Pancreas (tissue), 10 donors: ENCODE measurements around the gene TBC1D5. TPM values are rescaled to one million over a fixed set of nuclear protein-coding genes. Genes with fewer than 3 reads are reported as not detected.

Experiments
- ATAC-seq, 4 donors: fragments of 200-7000 bp; cut with Tn5 transposase; one replicate each; pipeline versions ENCODE4 v1.8.0 to v1.9.1; 2020; ENCODE audit warnings: mild to moderate bottlenecking in 4 of 4, moderate library complexity in 4 of 4
- DNase-seq, 6 donors: peaks; one replicate each; pipeline ENCODE4 v3.0.0-alpha.2; 2020
- FAIRE-seq: peaks from 2 replicates; lab custom pipeline; 2012; peaks lifted over from hg19 to GRCh38; lab: Jason Lieb, UNC
- H3K27ac ChIP-seq, 4 donors: fragments of 200-600 bp; sonication (generic); 1 replicate in 3 of 4; 2 replicates in 1 of 4; pipeline versions ENCODE4 v1.5.0 to v1.8.0; 2020
- H3K27me3 ChIP-seq, 4 donors: fragments of 200-600 bp; one replicate each; pipeline ENCODE4 v1.8.0; 2021
- H3K36me3 ChIP-seq, 3 donors: fragments of 200-600 bp; sonication (generic) in 1 of 3; one replicate each; pipeline versions ENCODE4 v1.5.0 to v1.8.0; 2020 to 2021
- H3K4me1 ChIP-seq, 3 donors: fragments of 200-600 bp; one replicate each; pipeline ENCODE4 v1.8.0; 2021
- H3K4me3 ChIP-seq, 4 donors: fragments of 200-600 bp; sonication (generic) in 2 of 4; one replicate each; pipeline versions ENCODE4 v1.5.0 to v1.8.0; 2020 to 2021
- H3K9me3 ChIP-seq, 4 donors: fragments of 200-600 bp; one replicate each; pipeline ENCODE4 v1.8.0; 2021
- WGBS, 2 donors: extraction: QIAGEN DNeasy Blood & Tissue Kit; methylation state at CpG; one replicate each; pipeline ENCODE4 v1.1.7; 2013; 5-methylcytosine and 5-hydroxymethylcytosine counted together
- intact Hi-C, 3 donors: fragments of 100-400 bp; cut with DNase I; formaldehyde crosslinking; loops; one replicate each; pipeline versions ENCODE4 v1.11.1 to v1.14.2; 2022
- polyA plus RNA-seq, 2 donors: library from polyadenylated mRNA; stranded (reverse); fragments of 200-250 nt; gene quantifications; one replicate each; pipeline ENCODE4 v1.2.3, GENCODE V29; 2013
- total RNA-seq, 6 donors: library from RNA; stranded (reverse); fragmentation: NEBNext Ultra II Directional in 4 of 6; extraction: Animal tissue kit (Norgen Biotek cat#: 25700) in 4 of 6; gene quantifications; one replicate each; pipeline versions ENCODE4 v1.2.1 to v1.2.4, GENCODE V29; 2021 to 2023
- TF ChIP-seq, protein P1 (sequence below), 4 donors: fragments of 200-600 bp; sonication (generic) in 3 of 4; IDR thresholded peaks; one replicate each; pipeline versions ENCODE4 v1.5.0 to v1.8.0; 2021; ENCODE audit warnings: antibody characterized with exemption in 4 of 4
- donor health status: healthy with polysubstance abuse.
- donor health status: DM: no; HTN: no; CAD: no; lungs with moderate emphysema.
- donor health status: DM: no; HTN: no; CAD: no.
- donor health status: control.
- donor health status: control.
- donor health status: Bipolar disorder and iron deficiency.
- donor health status: DM: yes; HTN: yes; CAD: no.
- donor health status: DM: no; HTN: no; CAD: no.
- donor health status: DM: no; HTN: no; CAD: no.
- donor health status: DM: yes; HTN: yes; CAD: no.

The TBC1D5 gene
- total and polyA plus RNA-seq, 8 donors = 6.5 to 39.2 (median 19.9) TPM

DNA sequence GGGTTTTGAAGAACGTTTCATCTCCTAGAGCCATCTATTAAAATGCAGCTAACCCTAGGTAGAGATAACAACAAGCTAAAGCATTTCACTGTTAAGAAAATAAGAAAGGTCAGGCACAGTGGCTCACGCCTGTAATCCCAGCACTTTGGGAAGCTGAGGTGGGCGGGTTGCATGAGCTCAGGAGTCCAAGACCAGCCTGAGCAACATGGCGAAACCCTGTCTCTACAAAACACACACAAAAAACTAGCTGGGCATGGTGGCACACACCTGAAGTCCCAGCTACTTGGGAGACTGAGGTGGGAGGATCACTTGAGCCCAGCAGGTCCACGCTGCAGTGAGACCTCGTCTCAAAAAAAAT lies 5.4 kb upstream of the TBC1D5 start:
- FAIRE-seq (no peak), DNase-seq (no peak), ATAC-seq (no peak)
- H3K4me1 ChIP-seq = peaks cover 0 to 8% (median under 1%) of the 10 kb centered on the region in 3 donors
- 74 to 80% methylated on average over 6 of the region's 6 CpGs for WGBS, 2 donors
- H3K4me3 ChIP-seq = no peak overlapping the region
- no peaks in the 10 kb centered on the region for H3K27me3 ChIP-seq
- TF ChIP-seq, protein P1, sequence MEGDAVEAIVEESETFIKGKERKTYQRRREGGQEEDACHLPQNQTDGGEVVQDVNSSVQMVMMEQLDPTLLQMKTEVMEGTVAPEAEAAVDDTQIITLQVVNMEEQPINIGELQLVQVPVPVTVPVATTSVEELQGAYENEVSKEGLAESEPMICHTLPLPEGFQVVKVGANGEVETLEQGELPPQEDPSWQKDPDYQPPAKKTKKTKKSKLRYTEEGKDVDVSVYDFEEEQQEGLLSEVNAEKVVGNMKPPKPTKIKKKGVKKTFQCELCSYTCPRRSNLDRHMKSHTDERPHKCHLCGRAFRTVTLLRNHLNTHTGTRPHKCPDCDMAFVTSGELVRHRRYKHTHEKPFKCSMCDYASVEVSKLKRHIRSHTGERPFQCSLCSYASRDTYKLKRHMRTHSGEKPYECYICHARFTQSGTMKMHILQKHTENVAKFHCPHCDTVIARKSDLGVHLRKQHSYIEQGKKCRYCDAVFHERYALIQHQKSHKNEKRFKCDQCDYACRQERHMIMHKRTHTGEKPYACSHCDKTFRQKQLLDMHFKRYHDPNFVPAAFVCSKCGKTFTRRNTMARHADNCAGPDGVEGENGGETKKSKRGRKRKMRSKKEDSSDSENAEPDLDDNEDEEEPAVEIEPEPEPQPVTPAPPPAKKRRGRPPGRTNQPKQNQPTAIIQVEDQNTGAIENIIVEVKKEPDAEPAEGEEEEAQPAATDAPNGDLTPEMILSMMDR (IDR thresholded peaks at IDR 0.05) = no peak
- H3K36me3 ChIP-seq = no peaks in the 10 kb centered on the region
- H3K27ac ChIP-seq = no peak overlapping the region
- intact Hi-C loops = no loop called here
- no peaks in the 10 kb centered on the region for H3K9me3 ChIP-seq

GRCh38 chr3:17747174-17747889 lies 4.9 kb upstream of the TBC1D5 start:
- Histone ChIP-seq H3K27ac (no peak overlapping the region), H3K27me3 (no peaks in the 10 kb centered on the region), H3K4me3 (no peak overlapping the region), H3K36me3 (no peaks in the 10 kb centered on the region), H3K4me1 (peaks cover 0 to 8% (median 0%) of the 10 kb centered on the region in 3 donors), H3K9me3 (no peaks in the 10 kb centered on the region)
- DNase-seq (no peak), ATAC-seq (no peak), FAIRE-seq (no peak)
- 89 to 90% methylated on average over 6 of the region's 6 CpGs for WGBS, 2 donors
- TF ChIP-seq, protein P1 (IDR thresholded peaks at IDR 0.05) = no peak
- intact Hi-C loops = no loop called here

GRCh38 chr3:17745894-17746293 lies 3.5 kb upstream of the TBC1D5 start:
- no peaks in the 10 kb centered on the region for H3K9me3 ChIP-seq
- 35 to 45% methylated on average over 2 of the region's 2 CpGs for WGBS, 2 donors
- H3K27me3 ChIP-seq = no peaks in the 10 kb centered on the region
- peaks cover 0 to 10% (median under 1%) of the 10 kb centered on the region in 3 donors for H3K4me1 ChIP-seq
- TF ChIP-seq, protein P1 (IDR thresholded peaks at IDR 0.05) = no peak
- H3K4me3 ChIP-seq = no peak overlapping the region
- FAIRE-seq (no peak), ATAC-seq (no peak), DNase-seq (no peak)
- no peaks in the 10 kb centered on the region for H3K36me3 ChIP-seq
- intact Hi-C loops = no loop called here
- H3K27ac ChIP-seq = no peak overlapping the region

GRCh38 chr3:17745301-17745700 lies 2.9 kb upstream of the TBC1D5 start:
- no peak for ATAC-seq
- TF ChIP-seq, protein P1 (IDR thresholded peaks at IDR 0.05) = no peak
- Histone ChIP-seq H3K27ac (no peak overlapping the region), H3K36me3 (no peaks in the 10 kb centered on the region), H3K4me3 (no peak overlapping the region), H3K27me3 (no peaks in the 10 kb centered on the region), H3K4me1 (peaks cover 0 to 16% (median 7%) of the 10 kb centered on the region in 3 donors), H3K9me3 (no peaks in the 10 kb centered on the region)
- intact Hi-C loops = no loop called here
- DNase-seq = peak in 1 of 6 donors; percentile 35
- 51 to 61% methylated on average over 2 of the region's 2 CpGs for WGBS, 2 donors
- no peak for FAIRE-seq

GRCh38 chr3:17744693-17745092 lies 2.3 kb upstream of the TBC1D5 start:
- no peak for DNase-seq
- intact Hi-C loops = no loop called here
- FAIRE-seq = no peak
- H3K27me3 ChIP-seq = no peaks in the 10 kb centered on the region
- H3K4me1 ChIP-seq = peaks cover 0 to 22% (median 10%) of the 10 kb centered on the region in 3 donors
- H3K4me3 ChIP-seq = no peak overlapping the region
- TF ChIP-seq, protein P1 (IDR thresholded peaks at IDR 0.05) = no peak
- 75 to 81% methylated on average over 3 of the region's 3 CpGs for WGBS, 2 donors
- no peak for ATAC-seq
- no peaks in the 10 kb centered on the region for H3K36me3 ChIP-seq
- no peaks in the 10 kb centered on the region for H3K9me3 ChIP-seq
- no peak overlapping the region for H3K27ac ChIP-seq
